Progenitor cell of endocrine pancreas (in vitro differentiated cells): ENCODE data around the gene PPA2. TPM values are rescaled to one million over a fixed set of nuclear protein-coding genes. Genes with fewer than 3 reads are reported as not detected.

ENCODE experiments used
- DNase-seq: peaks from one replicate; pipeline ENCODE4 v3.0.0; 2021; ENCODE audit warnings: low spot score; ENCODE audit not compliant: unreplicated experiment
- H3K27ac Mint-ChIP-seq: 2 replicates; pipeline ENCODE4 v1.8.0; 2021; ENCODE audit warnings: mild to moderate bottlenecking, moderate library complexity, mixed read lengths
- H3K27me3 Mint-ChIP-seq: 2 replicates; pipeline ENCODE4 v1.8.0; 2021; ENCODE audit warnings: mixed read lengths
- H3K36me3 Mint-ChIP-seq: 2 replicates; pipeline ENCODE4 v1.8.0; 2022; ENCODE audit warnings: mixed read lengths; ENCODE audit not compliant: insufficient read depth
- H3K4me1 Mint-ChIP-seq: 2 replicates; pipeline ENCODE4 v1.8.0; 2021; ENCODE audit warnings: low read depth, mixed read lengths
- H3K4me3 Mint-ChIP-seq: 2 replicates; pipeline ENCODE4 v1.8.0; 2021; ENCODE audit warnings: low read depth, mild to moderate bottlenecking, moderate library complexity, mixed read lengths
- H3K9me3 Mint-ChIP-seq: 2 replicates; pipeline ENCODE4 v1.8.0; 2021; ENCODE audit warnings: low read depth, mixed read lengths
- total RNA-seq: library from RNA; stranded (reverse); gene quantifications from 2 replicates; pipeline ENCODE4 v1.2.1, GENCODE V29; 2021
- TF ChIP-seq, protein P1 (sequence below): fragments of 200-600 bp; sonication (generic); IDR thresholded peaks from one replicate; pipeline ENCODE4 v1.5.0; 2021; ENCODE audit warnings: antibody characterized with exemption, mild to moderate bottlenecking; ENCODE audit not compliant: unreplicated experiment

PPA2 gene
- total RNA-seq, 1 donor from 2014 or later, result 83.6 TPM

DNA sequence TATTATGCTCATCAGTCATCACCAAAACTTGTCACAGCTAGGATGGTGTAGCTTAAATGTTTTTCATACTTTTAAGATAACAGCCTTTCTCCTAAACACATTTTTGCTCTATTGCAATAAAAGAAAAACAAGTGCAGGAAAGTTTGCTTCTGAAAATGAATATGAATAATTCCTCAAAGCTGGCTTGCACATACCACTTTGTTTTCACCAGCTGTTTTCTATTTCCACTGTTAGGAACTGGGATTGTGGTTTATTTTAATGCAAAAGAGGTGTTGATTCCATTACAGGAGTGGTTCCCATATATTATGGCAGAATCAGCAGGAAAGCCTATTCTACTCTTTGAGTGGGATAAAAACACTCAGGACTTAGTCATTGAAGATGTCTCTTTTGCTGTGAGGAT, 145.9 kb downstream of the PPA2 start:
- Mint-ChIP-seq H3K4me3 (no peak overlapping the region), H3K9me3 (no peaks in the 10 kb centered on the region), H3K27ac (no peak overlapping the region), H3K27me3 (no peaks in the 10 kb centered on the region), H3K4me1 (no peaks in the 10 kb centered on the region), H3K36me3 (no peaks in the 10 kb centered on the region)
- TF ChIP-seq, protein P1, sequence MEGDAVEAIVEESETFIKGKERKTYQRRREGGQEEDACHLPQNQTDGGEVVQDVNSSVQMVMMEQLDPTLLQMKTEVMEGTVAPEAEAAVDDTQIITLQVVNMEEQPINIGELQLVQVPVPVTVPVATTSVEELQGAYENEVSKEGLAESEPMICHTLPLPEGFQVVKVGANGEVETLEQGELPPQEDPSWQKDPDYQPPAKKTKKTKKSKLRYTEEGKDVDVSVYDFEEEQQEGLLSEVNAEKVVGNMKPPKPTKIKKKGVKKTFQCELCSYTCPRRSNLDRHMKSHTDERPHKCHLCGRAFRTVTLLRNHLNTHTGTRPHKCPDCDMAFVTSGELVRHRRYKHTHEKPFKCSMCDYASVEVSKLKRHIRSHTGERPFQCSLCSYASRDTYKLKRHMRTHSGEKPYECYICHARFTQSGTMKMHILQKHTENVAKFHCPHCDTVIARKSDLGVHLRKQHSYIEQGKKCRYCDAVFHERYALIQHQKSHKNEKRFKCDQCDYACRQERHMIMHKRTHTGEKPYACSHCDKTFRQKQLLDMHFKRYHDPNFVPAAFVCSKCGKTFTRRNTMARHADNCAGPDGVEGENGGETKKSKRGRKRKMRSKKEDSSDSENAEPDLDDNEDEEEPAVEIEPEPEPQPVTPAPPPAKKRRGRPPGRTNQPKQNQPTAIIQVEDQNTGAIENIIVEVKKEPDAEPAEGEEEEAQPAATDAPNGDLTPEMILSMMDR, result no peak
- no peak for DNase-seq

DNA sequence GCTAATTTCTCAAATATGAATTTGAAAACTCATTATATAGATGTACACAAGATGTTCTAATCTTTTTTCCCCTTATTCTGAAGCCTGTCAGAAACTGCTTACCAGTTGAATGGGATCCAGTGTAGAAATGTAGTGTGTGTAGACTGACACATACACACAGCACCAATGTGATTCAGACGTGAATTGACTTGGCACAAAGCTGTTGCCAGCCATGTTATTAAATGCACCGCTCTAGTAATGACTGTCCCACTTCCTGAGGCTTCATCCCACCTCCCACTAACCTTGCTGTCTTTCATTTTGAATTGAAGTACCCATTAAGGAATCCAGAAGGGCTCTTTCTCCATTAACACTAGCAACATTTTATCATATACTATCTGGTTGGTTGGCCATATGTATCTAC, 146.6 kb downstream of the PPA2 start:
- Mint-ChIP-seq H3K36me3 (no peaks in the 10 kb centered on the region), H3K4me1 (no peaks in the 10 kb centered on the region), H3K27me3 (no peaks in the 10 kb centered on the region), H3K4me3 (no peak overlapping the region), H3K27ac (no peak overlapping the region), H3K9me3 (no peaks in the 10 kb centered on the region)
- DNase-seq, result no peak
- TF ChIP-seq, protein P1, result no peak

Other genes starting within 250 kb of the PPA2 start
- 1.6 and 1.8 TPM in 2 replicates for gene ARHGEF38, start 78.6 kb upstream of the PPA2 start, total RNA-seq
- gene INTS12, start 234.6 kb upstream of the PPA2 start, total RNA-seq, result 17.8 and 18.7 TPM in 2 replicates
- 25.5 and 26.3 TPM in 2 replicates for gene GSTCD, start 234.7 kb upstream of the PPA2 start, total RNA-seq